H1 (cell line): ENCODE measurements around the gene RAD18.

Experiments used
- CBX5 ChIP-seq: fragments of 300-800, 300-1000 bp; sonication (generic); IDR thresholded peaks from 2 replicates; pipeline ENCODE4 v1.7.1; 2016; ENCODE audit warnings: antibody characterized with exemption, low read length, low read depth
- CEBPB ChIP-seq: IDR thresholded peaks from 2 replicates; pipeline ENCODE4 v1.6.1; 2012; ENCODE audit warnings: low read depth, low read length
- CHD2 ChIP-seq: IDR thresholded peaks from 2 replicates; pipeline ENCODE4 v1.6.1; 2012; ENCODE audit warnings: low read length, improper control_type of control experiment
- CTCF ChIP-seq, 3 experiments: IDR thresholded peaks; 1 replicate in 2 of 3; 2 replicates in 1 of 3; pipeline versions ENCODE4 v1.5.1 to v1.6.1; 2011; ENCODE audit warnings: low read length in 3 of 3, mild to moderate bottlenecking in 3 of 3, inconsistent platforms in 2 of 3, low read depth in 1 of 3, moderate library complexity in 1 of 3; ENCODE audit not compliant: insufficient read depth in 1 of 3; ENCODE audit errors: control extremely low read depth in 1 of 3
- E2F6 ChIP-seq: IDR thresholded peaks from 2 replicates; pipeline ENCODE4 v1.6.1; 2012; ENCODE audit warnings: inconsistent platforms
- MAFK ChIP-seq: IDR thresholded peaks from 2 replicates; pipeline ENCODE4 v1.6.1; 2012; ENCODE audit warnings: low read depth, mild to moderate bottlenecking, improper control_type of control experiment, low read length
- POLR2A ChIP-seq, 2 experiments: IDR thresholded peaks; 1 replicate in 1 of 2; 2 replicates in 1 of 2; pipeline ENCODE4 v1.6.1; 2011; ENCODE audit warnings: low read depth in 2 of 2, low read length in 2 of 2, mild to moderate bottlenecking in 2 of 2; ENCODE audit errors: control extremely low read depth in 1 of 2
- POLR2AphosphoS5 ChIP-seq: IDR thresholded peaks from 2 replicates; pipeline ENCODE4 v1.6.1; 2011; ENCODE audit warnings: low read depth, low read length
- TEAD4 ChIP-seq: IDR thresholded peaks from 2 replicates; pipeline ENCODE4 v1.6.1; 2012; ENCODE audit warnings: low read depth, low read length, inconsistent platforms, mixed read lengths

DNA sequence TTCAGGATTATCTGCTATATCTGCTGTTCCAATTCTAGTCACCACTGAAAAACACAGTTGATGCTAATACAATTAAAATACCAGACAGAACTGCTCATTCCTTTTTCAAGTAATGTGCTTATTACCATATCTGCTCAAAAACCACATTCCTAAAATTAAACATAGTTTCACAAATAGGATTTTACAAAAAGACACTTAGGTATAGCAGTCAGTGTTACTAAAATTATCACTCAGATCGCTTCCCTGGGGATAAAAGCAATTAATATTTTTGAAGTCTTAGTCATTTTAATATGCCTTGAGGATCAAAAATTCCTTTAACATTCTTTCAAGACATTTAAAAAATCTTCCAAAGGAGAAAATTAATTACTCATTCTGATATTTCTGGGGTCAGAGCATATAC lies 71.5 kb downstream of the RAD18 start:
- TF ChIP-seq POLR2AphosphoS5 = no peak
- TF ChIP-seq CHD2 = no peak
- no peak for TF ChIP-seq MAFK
- TF ChIP-seq CTCF (IDR thresholded peaks at IDR 0.05; ENCODE audit: control extremely low read depth in 1 of 3, insufficient read depth in 1 of 3, low read depth in 1 of 3, low read length in 3 of 3) = no peak
- no peak for TF ChIP-seq POLR2A (IDR thresholded peaks at IDR 0.05; ENCODE audit: control extremely low read depth in 1 of 2, low read depth in 2 of 2, low read length in 2 of 2)
- TF ChIP-seq E2F6 = no peak
- no peak for TF ChIP-seq CEBPB
- TF ChIP-seq TEAD4 = no peak
- TF ChIP-seq CBX5 = no peak
